GM23248 (cell line): ENCODE measurements around the gene THRA. TPM values are rescaled to one million over a fixed set of nuclear protein-coding genes. Genes with fewer than 3 reads are reported as not detected.

Experiments
- DNase-seq: peaks from one replicate; pipeline ENCODE4 v3.0.0-alpha.2; 2015
- H2AFZ ChIP-seq: fragments of 200-600 bp; sonication (generic); 2 replicates; pipeline ENCODE4 v1.6.1; 2016; ENCODE audit warnings: antibody characterized with exemption
- H3F3A ChIP-seq: fragments of 200-600 bp; sonication (generic); 2 replicates; pipeline ENCODE4 v1.6.1; 2016; ENCODE audit warnings: mild to moderate bottlenecking, antibody characterized with exemption, mixed run types; ENCODE audit not compliant: insufficient read depth
- H3K27ac ChIP-seq: fragments of 200-600 bp; sonication (generic); 2 replicates; pipeline ENCODE4 v1.5.1; 2016; ENCODE audit warnings: mild to moderate bottlenecking
- H3K27me3 ChIP-seq: fragments of 200-600 bp; sonication (generic); replicated peaks from 2 replicates; pipeline ENCODE4 v1.6.1; 2016; ENCODE audit warnings: mild to moderate bottlenecking; ENCODE audit not compliant: insufficient read depth
- H3K36me3 ChIP-seq: fragments of 200-600 bp; sonication (generic); 2 replicates; pipeline ENCODE4 v1.6.1; 2016; ENCODE audit warnings: low read depth, mild to moderate bottlenecking
- H3K4me1 ChIP-seq: fragments of 200-600 bp; sonication (generic); 2 replicates; pipeline ENCODE4 v1.6.1; 2016; ENCODE audit warnings: mild to moderate bottlenecking; ENCODE audit not compliant: insufficient read depth
- H3K4me2 ChIP-seq: fragments of 200-600 bp; sonication (generic); one replicate; pipeline ENCODE4 v1.6.1; 2016; ENCODE audit warnings: mild to moderate bottlenecking; ENCODE audit not compliant: unreplicated experiment
- H3K4me3 ChIP-seq: fragments of 200-600 bp; sonication (generic); 2 replicates; pipeline ENCODE4 v1.5.1; 2016; ENCODE audit warnings: mild to moderate bottlenecking
- H3K79me2 ChIP-seq: fragments of 200-600 bp; sonication (generic); 2 replicates; pipeline ENCODE4 v1.6.1; 2016; ENCODE audit warnings: mild to moderate bottlenecking; ENCODE audit not compliant: insufficient read depth
- H3K9ac ChIP-seq: fragments of 200-600 bp; sonication (generic); 2 replicates; pipeline ENCODE4 v1.6.1; 2016; ENCODE audit warnings: mild to moderate bottlenecking
- H3K9me2 ChIP-seq: fragments of 200-600 bp; sonication (generic); 2 replicates; pipeline ENCODE4 v1.6.1; 2016; ENCODE audit warnings: mixed run types, mild to moderate bottlenecking, moderate library complexity; ENCODE audit not compliant: insufficient read depth
- H3K9me3 ChIP-seq: fragments of 200-600 bp; sonication (generic); one replicate; pipeline ENCODE4 v1.6.1; 2017; ENCODE audit warnings: low read depth
- H4K20me1 ChIP-seq: fragments of 200-600 bp; sonication (generic); 2 replicates; pipeline ENCODE4 v1.6.0; 2016; ENCODE audit not compliant: insufficient read depth
- EZH2 ChIP-seq: fragments of 200-600 bp; sonication (generic); IDR thresholded peaks from 2 replicates; pipeline ENCODE4 v1.6.1; 2018; ENCODE audit warnings: antibody characterized with exemption, mild to moderate bottlenecking; ENCODE audit not compliant: insufficient read depth, poor library complexity, severe bottlenecking
- EZH2phosphoT487 ChIP-seq: fragments of 200-600 bp; sonication (generic); IDR thresholded peaks from 2 replicates; pipeline ENCODE4 v1.6.1; 2018; ENCODE audit warnings: antibody characterized with exemption, moderate library complexity, mild to moderate bottlenecking, low read depth; ENCODE audit not compliant: insufficient read depth
- WGBS, 2 experiments: methylation state at CpG; one replicate each; pipeline ENCODE4 v1.1.6; 2015 to 2017; ENCODE audit warnings: low lambda C conversion rate in 2 of 2, low coverage in 1 of 2; ENCODE audit errors: missing lambda C conversion rate in 2 of 2; 5-methylcytosine and 5-hydroxymethylcytosine counted together
- in situ Hi-C: fragments of 300-500 bp; cut with MboI; formaldehyde crosslinking; loops from 2 replicates; pipeline ENCODE4 v1.15.0; 2020
- polyA plus RNA-seq: library from polyadenylated mRNA; unstranded; fragments of >200 nt; fragmentation: Nextera tagmentation; extraction: Ambion mirVana; gene quantifications from 2 replicates; pipeline ENCODE4 v1.2.1, GENCODE V29; 2016
- total RNA-seq: library from RNA; depleted of rRNA; stranded (reverse); fragments of >200 nt; shearing (Covaris generic); gene quantifications from 2 replicates; pipeline ENCODE4 v1.2.3, GENCODE V29; 2014

THRA gene
- total and polyA plus RNA-seq, 2 experiments from 2014 or later, result 15.8 to 33.3 TPM

DNA sequence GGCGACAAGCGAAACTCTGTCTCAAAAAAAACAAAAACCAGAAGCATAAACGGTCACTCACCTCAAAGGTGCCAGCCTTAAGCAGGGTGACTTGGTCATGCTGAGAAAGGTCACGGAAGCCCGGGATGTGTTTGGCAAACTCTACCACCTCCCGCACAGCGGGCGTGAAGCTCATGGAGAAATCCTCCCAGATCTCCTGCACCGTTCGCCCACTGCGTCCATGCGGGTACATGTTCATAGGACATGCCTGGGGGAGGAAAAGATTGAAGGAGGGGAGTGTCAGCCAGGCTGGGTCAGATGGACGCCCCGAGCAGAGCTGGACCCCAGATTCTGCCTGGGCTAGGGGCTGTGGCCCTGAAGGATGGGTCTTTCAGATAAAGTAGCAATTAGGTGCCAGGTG is 32.1 kb downstream of the THRA start:
- H3K9me3 ChIP-seq, result no peaks in the 10 kb centered on the region
- no peak overlapping the region for H3K27ac ChIP-seq
- H3K4me3 ChIP-seq, result no peak overlapping the region
- H3K4me1 ChIP-seq, result peaks cover 42% of the 10 kb centered on the region
- H3K4me2 ChIP-seq, result no peak overlapping the region
- in situ Hi-C loops, result no loop called here
- H4K20me1 ChIP-seq, result no peaks in the 10 kb centered on the region
- WGBS, 2 experiments, result 90 to 92% methylated on average over 14 of the region's 14 CpGs
- H3K79me2 ChIP-seq, result peaks cover 25% of the 10 kb centered on the region
- no peak for DNase-seq
- H3K36me3 ChIP-seq, result peaks cover 14% of the 10 kb centered on the region
- no peaks in the 10 kb centered on the region for H3K9me2 ChIP-seq
- no peak overlapping the region for H2AFZ ChIP-seq
- no peak for TF ChIP-seq EZH2phosphoT487
- TF ChIP-seq EZH2, result no peak
- peaks cover 14% of the 10 kb centered on the region for H3F3A ChIP-seq
- H3K27me3 ChIP-seq, result no peaks in the 10 kb centered on the region
- no peak overlapping the region for H3K9ac ChIP-seq

DNA sequence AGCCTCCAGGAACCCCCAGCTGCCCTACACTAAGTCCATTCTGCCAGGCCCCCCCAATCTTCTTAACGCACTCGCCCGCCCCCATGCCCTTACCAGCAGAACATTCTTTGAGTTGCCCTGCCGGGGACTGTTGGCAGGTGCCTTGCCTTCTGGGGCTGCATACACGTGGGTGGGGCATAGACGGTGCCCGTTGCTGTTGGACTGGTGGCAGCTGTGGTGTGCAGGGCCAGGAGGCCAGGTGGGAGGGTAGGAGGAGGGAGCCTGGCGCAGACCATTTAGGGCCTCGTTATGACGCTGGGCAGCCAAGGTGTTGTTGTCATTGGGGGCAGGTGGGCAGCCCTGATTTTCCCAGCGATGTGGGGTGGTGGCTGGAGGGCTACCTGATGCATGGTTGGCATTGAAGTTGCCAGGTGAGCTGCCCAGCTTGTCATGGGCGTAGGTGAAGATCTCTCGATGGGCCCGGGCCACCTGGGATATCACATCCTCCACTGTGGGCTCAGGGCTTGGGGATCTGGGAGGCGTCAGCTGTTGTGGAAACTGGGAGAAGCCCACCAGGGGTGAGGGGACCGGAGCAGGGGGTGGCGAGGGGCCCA is 32.7 kb downstream of the THRA start:
- H3F3A ChIP-seq, result peaks cover 14% of the 10 kb centered on the region
- WGBS, 2 experiments, result 75% methylated on average over 17 of the region's 17 CpGs
- no peak overlapping the region for H3K4me3 ChIP-seq
- in situ Hi-C loops, result no loop called here
- no peak for TF ChIP-seq EZH2phosphoT487
- no peak for TF ChIP-seq EZH2
- H3K27me3 ChIP-seq, result no peaks in the 10 kb centered on the region
- H3K27ac ChIP-seq, result no peak overlapping the region
- H3K9ac ChIP-seq, result no peak overlapping the region
- no peaks in the 10 kb centered on the region for H4K20me1 ChIP-seq
- H3K36me3 ChIP-seq, result peaks cover 14% of the 10 kb centered on the region
- peaks cover 42% of the 10 kb centered on the region for H3K4me1 ChIP-seq
- no peaks in the 10 kb centered on the region for H3K9me3 ChIP-seq
- no peaks in the 10 kb centered on the region for H3K9me2 ChIP-seq
- DNase-seq, result no peak
- peaks cover 28% of the 10 kb centered on the region for H3K79me2 ChIP-seq
- no peak overlapping the region for H3K4me2 ChIP-seq
- H2AFZ ChIP-seq, result no peak overlapping the region

DNA sequence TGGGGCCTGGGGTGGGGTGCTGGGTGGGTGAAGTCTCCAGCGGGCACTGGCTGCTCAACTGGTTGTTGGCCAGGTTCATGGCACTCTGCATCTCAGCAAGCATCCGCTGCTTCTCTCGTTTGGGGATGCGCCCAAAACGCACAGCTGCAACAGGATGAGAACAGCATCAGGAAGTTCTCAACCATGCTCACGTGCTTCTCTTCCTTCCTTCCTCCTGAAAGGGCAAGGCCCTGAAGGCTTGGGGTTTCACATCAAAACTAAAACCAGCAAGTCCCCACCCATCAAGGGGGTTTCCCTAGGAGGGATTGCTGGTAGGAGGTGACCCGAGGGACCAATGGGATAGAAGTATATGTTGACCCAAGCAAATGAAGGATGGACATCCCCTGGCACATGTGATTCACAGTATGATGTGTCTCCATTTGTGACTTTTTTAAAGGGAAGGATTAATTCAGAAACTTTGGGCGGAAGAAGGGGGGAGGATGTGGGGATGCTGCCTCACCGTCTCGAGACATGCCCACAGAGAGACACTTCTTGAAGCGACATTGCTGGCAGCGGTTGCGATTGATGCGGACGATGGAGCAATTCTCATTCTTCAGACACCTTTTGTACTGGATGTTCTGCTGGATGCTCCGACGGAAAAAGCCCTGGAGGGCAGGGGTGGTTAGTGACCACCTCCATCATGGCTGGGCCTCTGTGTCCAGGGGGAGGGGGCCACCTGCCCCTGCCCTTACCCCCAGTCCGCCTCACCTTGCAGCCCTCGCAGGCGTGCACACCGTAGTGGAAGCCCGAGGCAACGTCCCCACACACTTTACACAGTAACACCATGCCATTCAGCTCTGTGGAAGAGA is 33.4 kb downstream of the THRA start:
- H3F3A ChIP-seq, result peaks cover 18% of the 10 kb centered on the region
- in situ Hi-C loops, result no loop called here
- H3K4me2 ChIP-seq, result no peak overlapping the region
- H3K27me3 ChIP-seq, result no peaks in the 10 kb centered on the region
- H3K79me2 ChIP-seq, result peaks cover 28% of the 10 kb centered on the region
- H2AFZ ChIP-seq, result no peak overlapping the region
- peak; percentile 33 for DNase-seq
- H4K20me1 ChIP-seq, result no peaks in the 10 kb centered on the region
- peaks cover 14% of the 10 kb centered on the region for H3K36me3 ChIP-seq
- no peaks in the 10 kb centered on the region for H3K9me2 ChIP-seq
- no peak overlapping the region for H3K9ac ChIP-seq
- TF ChIP-seq EZH2, result no peak
- no peak for TF ChIP-seq EZH2phosphoT487
- peaks cover 42% of the 10 kb centered on the region for H3K4me1 ChIP-seq
- 69 to 71% methylated on average over 22 to 23 of the region's 23 CpGs for WGBS, 2 experiments
- H3K9me3 ChIP-seq, result no peaks in the 10 kb centered on the region
- no peak overlapping the region for H3K4me3 ChIP-seq
- no peak overlapping the region for H3K27ac ChIP-seq

DNA sequence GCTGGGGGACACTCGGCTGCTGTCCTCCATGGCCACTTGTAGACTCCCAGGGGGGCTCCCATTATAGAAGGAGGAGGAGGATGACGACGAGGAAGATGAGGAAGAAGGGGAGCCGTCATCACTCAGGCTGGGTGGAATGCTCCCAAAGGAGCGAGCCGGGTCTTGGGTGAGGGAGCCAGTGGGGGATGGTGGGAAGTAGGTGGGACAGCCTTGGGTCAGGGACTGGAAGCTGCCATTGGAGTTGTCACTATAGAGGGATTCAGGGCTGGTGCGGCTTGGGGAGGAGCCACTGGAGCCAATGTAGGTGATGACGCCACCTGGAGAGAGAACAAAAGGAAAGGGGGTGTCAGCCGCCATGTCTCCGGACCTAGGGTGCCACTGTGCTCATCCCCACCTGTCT is 34.3 kb downstream of the THRA start:
- DNase-seq, result no peak
- peak overlapping the region; percentile 76; the same call in 1 of the 2 replicates for H3K4me3 ChIP-seq
- peak overlapping the region; percentile 91 for H3K4me2 ChIP-seq
- H3K27me3 ChIP-seq, result no peaks in the 10 kb centered on the region
- WGBS, 2 experiments, result 45 to 56% methylated on average over 10 of the region's 10 CpGs
- H3K9me3 ChIP-seq, result no peaks in the 10 kb centered on the region
- peak overlapping the region; percentile 99; the same call in 1 of the 2 replicates for H3K27ac ChIP-seq
- no peaks in the 10 kb centered on the region for H3K9me2 ChIP-seq
- peaks cover 14% of the 10 kb centered on the region for H3K36me3 ChIP-seq
- H3K4me1 ChIP-seq, result peaks cover 48% of the 10 kb centered on the region
- no peaks in the 10 kb centered on the region for H4K20me1 ChIP-seq
- no peak overlapping the region for H2AFZ ChIP-seq
- peaks cover 28% of the 10 kb centered on the region for H3K79me2 ChIP-seq
- H3F3A ChIP-seq, result peaks cover 23% of the 10 kb centered on the region
- H3K9ac ChIP-seq, result 0 out of 2 replicates have a peak overlapping the region, but pooled peaks have one; percentile 91
- no peak for TF ChIP-seq EZH2phosphoT487
- no peak for TF ChIP-seq EZH2
- in situ Hi-C loops, result no loop called here
